Effector memory CD8-positive, alpha-beta T cell (primary cell): ENCODE results near the gene WWOX.

Experiments used
- ATAC-seq: fragments of 150-1000 bp; cut with Tn5 transposase; replicated peaks from 2 replicates; pipeline ENCODE4 v1.10.0; 2021; ENCODE audit warnings: mild to moderate bottlenecking, moderate library complexity
- DNase-seq, 3 experiments: peaks; one replicate each; pipeline ENCODE4 v3.0.0; 2021
- H3K27ac Mint-ChIP-seq, 2 donors: one replicate each; pipeline ENCODE4 v1.8.0; 2022; ENCODE audit warnings: mild to moderate bottlenecking in 2 of 2, mixed read lengths in 2 of 2, moderate library complexity in 2 of 2
- H3K27me3 Mint-ChIP-seq, 2 donors: one replicate each; pipeline ENCODE4 v1.8.0; 2022; ENCODE audit warnings: mixed read lengths in 2 of 2
- H3K36me3 Mint-ChIP-seq: one replicate; pipeline ENCODE4 v1.8.0; 2022; ENCODE audit warnings: mild to moderate bottlenecking, moderate library complexity, mixed read lengths; ENCODE audit not compliant: insufficient read depth
- H3K4me1 Mint-ChIP-seq, 2 donors: one replicate each; pipeline ENCODE4 v1.8.0; 2022; ENCODE audit warnings: low read depth in 2 of 2, mixed read lengths in 2 of 2
- H3K4me3 Mint-ChIP-seq, 2 donors: one replicate each; pipeline ENCODE4 v1.8.0; 2022; ENCODE audit warnings: mild to moderate bottlenecking in 2 of 2, mixed read lengths in 2 of 2, moderate library complexity in 2 of 2
- H3K9me3 Mint-ChIP-seq, 2 donors: one replicate each; pipeline ENCODE4 v1.8.0; 2022; ENCODE audit warnings: mixed read lengths in 2 of 2

WWOX gene

GRCh38 chr16:78628461-78629045 is 529.1 kb downstream of the WWOX start:
- no peaks in the 10 kb centered on the region for H3K27me3 Mint-ChIP-seq
- no peaks in the 10 kb centered on the region for H3K36me3 Mint-ChIP-seq
- no peak for DNase-seq

GRCh38 chr16:78629173-78629572 is 529.7 kb downstream of the WWOX start:
- ATAC-seq (no peak), DNase-seq (no peak)
- no peaks in the 10 kb centered on the region for H3K36me3 Mint-ChIP-seq
- H3K4me1 Mint-ChIP-seq: no peaks in the 10 kb centered on the region
- no peak overlapping the region for H3K4me3 Mint-ChIP-seq
- no peaks in the 10 kb centered on the region for H3K27me3 Mint-ChIP-seq
- H3K27ac Mint-ChIP-seq: no peak overlapping the region
- peaks cover 0 to 11% of the 10 kb centered on the region in 2 donors for H3K9me3 Mint-ChIP-seq

More at GRCh38 chr16:78628461-78629045, 529.1 kb downstream of the WWOX start:
- H3K4me1 Mint-ChIP-seq: no peaks in the 10 kb centered on the region
- H3K9me3 Mint-ChIP-seq: peaks cover 0 to 11% of the 10 kb centered on the region in 2 donors
- H3K4me3 Mint-ChIP-seq: no peak overlapping the region
- no peak for ATAC-seq
- H3K27ac Mint-ChIP-seq: no peak overlapping the region

DNA sequence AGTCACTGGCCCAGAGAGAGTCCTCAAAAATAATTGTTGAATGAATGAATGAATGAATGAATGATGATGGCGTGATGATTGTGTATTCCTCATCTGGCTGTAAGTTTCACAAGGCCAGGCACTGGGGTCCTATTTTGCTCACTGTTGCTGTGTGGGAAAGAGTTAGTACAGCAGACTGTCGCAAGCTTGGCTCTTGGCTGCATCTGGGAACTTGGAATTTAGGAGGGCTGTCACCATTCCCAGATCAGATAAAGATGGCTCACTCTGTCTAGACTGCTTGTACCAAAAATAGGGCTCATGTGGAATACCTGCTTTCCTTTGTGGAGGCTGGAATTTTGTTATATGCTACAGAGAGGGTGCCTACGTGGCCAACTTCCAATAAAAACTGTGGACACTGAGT is 530.6 kb downstream of the WWOX start:
- ATAC-seq (no peak), DNase-seq (no peak)
- no peaks in the 10 kb centered on the region for H3K4me1 Mint-ChIP-seq
- peaks cover 0 to 11% of the 10 kb centered on the region in 2 donors for H3K9me3 Mint-ChIP-seq
- H3K36me3 Mint-ChIP-seq: no peaks in the 10 kb centered on the region
- H3K27ac Mint-ChIP-seq: no peak overlapping the region
- H3K4me3 Mint-ChIP-seq: no peak overlapping the region
- no peaks in the 10 kb centered on the region for H3K27me3 Mint-ChIP-seq

- H3K4me3 Mint-ChIP-seq: no peak overlapping the region
- no peak overlapping the region for H3K27ac Mint-ChIP-seq
- no peaks in the 10 kb centered on the region for H3K4me1 Mint-ChIP-seq
- H3K27me3 Mint-ChIP-seq: no peaks in the 10 kb centered on the region
- H3K9me3 Mint-ChIP-seq: peaks cover 0 to 11% of the 10 kb centered on the region in 2 donors
- ATAC-seq (no peak), DNase-seq (no peak)
- no peaks in the 10 kb centered on the region for H3K36me3 Mint-ChIP-seq
Observed at GRCh38 chr16:78633551-78633950, 534.1 kb downstream of the WWOX start.

DNA sequence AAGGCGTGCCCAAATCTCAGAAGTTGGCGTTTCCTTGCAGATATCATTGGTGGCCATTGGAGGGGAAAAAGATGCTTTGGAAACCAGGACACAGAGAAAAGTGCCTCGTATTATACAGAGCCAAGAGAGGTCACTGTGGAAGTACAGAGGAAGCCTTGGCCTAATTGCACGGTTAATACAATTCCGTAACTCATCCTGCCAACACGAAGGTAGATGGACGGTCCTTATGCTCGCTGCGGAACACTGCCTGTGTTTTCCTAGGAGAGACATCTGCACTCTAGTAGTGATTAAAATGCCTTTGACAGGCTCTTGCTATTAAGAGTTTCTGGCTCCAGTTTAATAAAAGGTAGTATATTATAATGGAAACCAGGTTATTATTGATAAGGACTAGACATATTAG is 536.4 kb downstream of the WWOX start:
- Mint-ChIP-seq H3K4me1 (no peaks in the 10 kb centered on the region), H3K9me3 (no peaks in the 10 kb centered on the region), H3K27ac (no peak overlapping the region), H3K27me3 (peaks cover 11 to 15% of the 10 kb centered on the region in 2 donors), H3K4me3 (no peak overlapping the region), H3K36me3 (no peaks in the 10 kb centered on the region)
- DNase-seq (no peak), ATAC-seq (no peak)

GRCh38 chr16:78638371-78638770 is 538.9 kb downstream of the WWOX start:
- H3K4me3 Mint-ChIP-seq: no peak overlapping the region
- DNase-seq: no peak
- no peak for ATAC-seq
- no peak overlapping the region for H3K27ac Mint-ChIP-seq
- no peaks in the 10 kb centered on the region for H3K36me3 Mint-ChIP-seq
- peaks cover 11 to 26% of the 10 kb centered on the region in 2 donors for H3K27me3 Mint-ChIP-seq
- no peaks in the 10 kb centered on the region for H3K9me3 Mint-ChIP-seq
- H3K4me1 Mint-ChIP-seq: no peaks in the 10 kb centered on the region

DNA sequence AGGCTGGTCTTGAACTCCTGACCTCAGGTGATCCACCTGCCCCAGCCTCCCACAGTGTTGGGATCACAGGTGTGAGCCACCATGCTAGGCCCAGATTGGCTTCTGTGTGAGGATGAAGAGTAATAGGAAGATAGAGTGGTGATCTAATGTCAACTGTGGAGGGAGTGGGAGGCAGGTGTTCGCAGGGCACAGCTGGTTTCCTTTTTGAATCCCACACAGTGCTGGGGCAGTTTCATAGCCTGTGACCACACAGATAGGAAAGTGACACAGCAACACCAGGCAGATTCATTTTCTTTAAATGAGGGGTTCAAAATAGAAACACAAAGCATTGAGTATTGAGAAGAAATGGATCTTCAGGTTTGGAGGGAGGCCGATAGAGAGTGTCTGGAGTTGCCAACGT is 540.3 kb downstream of the WWOX start:
- H3K36me3 Mint-ChIP-seq: no peaks in the 10 kb centered on the region
- no peak overlapping the region for H3K4me3 Mint-ChIP-seq
- H3K9me3 Mint-ChIP-seq: no peaks in the 10 kb centered on the region
- DNase-seq: no peak
- no peak overlapping the region for H3K27ac Mint-ChIP-seq
- no peaks in the 10 kb centered on the region for H3K4me1 Mint-ChIP-seq
- peaks cover 11 to 26% of the 10 kb centered on the region in 2 donors for H3K27me3 Mint-ChIP-seq
- no peak for ATAC-seq

DNA sequence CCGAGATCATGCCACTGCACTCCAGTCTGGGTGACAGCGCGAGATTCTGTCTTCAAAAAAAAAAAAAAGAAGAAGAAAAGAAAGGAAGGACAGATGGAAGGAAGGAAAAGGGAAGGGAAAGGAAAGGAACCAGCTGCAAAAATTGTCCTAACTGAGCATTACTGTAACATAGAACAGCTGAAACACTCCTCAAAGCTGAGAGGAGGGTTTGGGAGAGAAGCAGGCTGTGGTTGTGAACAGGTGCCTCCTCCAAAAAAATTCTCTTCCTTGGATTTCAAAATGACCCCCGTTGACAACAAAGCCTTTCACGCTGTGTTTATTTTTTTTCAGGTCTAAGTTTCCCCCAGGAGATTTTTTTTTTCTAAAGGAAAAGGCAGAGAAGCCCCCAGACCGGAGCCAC is 541.4 kb downstream of the WWOX start:
- peaks cover 11 to 26% of the 10 kb centered on the region in 2 donors for H3K27me3 Mint-ChIP-seq
- H3K4me3 Mint-ChIP-seq: no peak overlapping the region
- DNase-seq: no peak
- no peak for ATAC-seq
- H3K27ac Mint-ChIP-seq: peak overlapping the region in 1 of 2 donors; percentile 51
- no peaks in the 10 kb centered on the region for H3K4me1 Mint-ChIP-seq
- no peaks in the 10 kb centered on the region for H3K9me3 Mint-ChIP-seq
- H3K36me3 Mint-ChIP-seq: no peaks in the 10 kb centered on the region

DNA sequence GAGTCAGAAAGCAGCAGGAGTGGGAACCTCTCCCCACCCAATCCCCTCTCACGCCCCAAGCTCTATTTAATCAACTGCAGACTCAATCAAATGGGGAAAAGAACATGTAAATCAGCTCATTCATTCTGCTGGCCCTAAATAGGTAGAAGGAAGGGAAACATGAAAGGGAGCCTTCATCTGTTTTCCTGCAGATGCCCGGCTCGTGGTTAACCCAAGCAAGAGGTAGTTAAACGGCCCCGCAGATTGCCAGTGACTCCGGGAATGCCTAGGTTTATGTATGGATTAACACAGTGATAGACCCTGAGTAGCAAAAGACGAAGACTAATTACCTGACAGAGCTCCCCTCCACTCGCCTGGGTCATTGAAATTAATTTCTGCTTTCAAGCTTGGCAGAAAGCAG is 542.0 kb downstream of the WWOX start:
- Mint-ChIP-seq H3K4me3 (no peak overlapping the region), H3K36me3 (no peaks in the 10 kb centered on the region), H3K27ac (no peak overlapping the region), H3K9me3 (no peaks in the 10 kb centered on the region), H3K27me3 (peaks cover 11 to 26% of the 10 kb centered on the region in 2 donors), H3K4me1 (no peaks in the 10 kb centered on the region)
- ATAC-seq (no peak), DNase-seq (no peak)

DNA sequence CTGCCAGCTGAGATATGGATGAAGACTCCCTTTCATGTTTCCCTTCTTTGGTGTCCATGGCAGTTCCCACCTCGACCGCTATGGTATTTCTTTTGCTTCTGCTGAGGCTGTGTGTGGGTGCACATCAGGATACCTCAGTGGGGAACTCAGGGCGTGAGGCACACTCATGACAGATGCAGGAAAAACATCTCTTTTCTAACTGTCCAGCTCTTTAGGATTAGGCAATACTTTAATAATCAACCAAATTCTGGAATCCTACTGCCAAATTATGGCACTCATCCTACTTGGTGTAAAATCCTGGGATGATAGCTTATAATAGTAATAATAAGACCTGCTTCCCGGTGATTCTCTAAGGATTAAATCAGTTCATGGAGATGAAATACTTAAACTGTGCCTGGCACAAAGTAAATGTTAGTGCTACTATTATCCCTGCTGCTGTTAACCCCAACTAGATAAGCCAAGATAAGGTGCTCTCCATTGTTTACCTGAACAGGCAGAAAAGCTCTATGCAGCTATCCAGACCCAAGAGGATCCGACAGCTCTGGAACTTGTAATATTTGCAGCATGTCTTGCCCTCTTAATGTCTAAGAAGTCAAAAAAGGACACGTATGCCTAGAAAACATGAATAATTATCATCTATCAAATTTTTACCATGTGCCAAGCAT is 543.3 kb downstream of the WWOX start:
- H3K36me3 Mint-ChIP-seq: no peaks in the 10 kb centered on the region
- H3K4me3 Mint-ChIP-seq: no peak overlapping the region
- DNase-seq (no peak), ATAC-seq (no peak)
- no peak overlapping the region for H3K27ac Mint-ChIP-seq
- no peaks in the 10 kb centered on the region for H3K9me3 Mint-ChIP-seq
- no peaks in the 10 kb centered on the region for H3K4me1 Mint-ChIP-seq
- peaks cover 11 to 26% of the 10 kb centered on the region in 2 donors for H3K27me3 Mint-ChIP-seq

GRCh38 chr16:78645657-78646056 is 546.2 kb downstream of the WWOX start:
- H3K4me3 Mint-ChIP-seq: no peak overlapping the region
- no peak for ATAC-seq

GRCh38 chr16:78647019-78647418 is 547.6 kb downstream of the WWOX start:
- Mint-ChIP-seq H3K4me1 (no peaks in the 10 kb centered on the region), H3K36me3 (no peaks in the 10 kb centered on the region), H3K27me3 (peaks cover 0 to under 1% of the 10 kb centered on the region in 2 donors), H3K4me3 (no peak overlapping the region), H3K27ac (no peak overlapping the region), H3K9me3 (no peaks in the 10 kb centered on the region)
- ATAC-seq (no peak), DNase-seq (no peak)

More at GRCh38 chr16:78645657-78646056, 546.2 kb downstream of the WWOX start:
- no peaks in the 10 kb centered on the region for H3K4me1 Mint-ChIP-seq
- no peaks in the 10 kb centered on the region for H3K9me3 Mint-ChIP-seq
- peaks cover 0 to 10% of the 10 kb centered on the region in 2 donors for H3K27me3 Mint-ChIP-seq
- H3K36me3 Mint-ChIP-seq: no peaks in the 10 kb centered on the region
- no peak overlapping the region for H3K27ac Mint-ChIP-seq
- no peak for DNase-seq

DNA sequence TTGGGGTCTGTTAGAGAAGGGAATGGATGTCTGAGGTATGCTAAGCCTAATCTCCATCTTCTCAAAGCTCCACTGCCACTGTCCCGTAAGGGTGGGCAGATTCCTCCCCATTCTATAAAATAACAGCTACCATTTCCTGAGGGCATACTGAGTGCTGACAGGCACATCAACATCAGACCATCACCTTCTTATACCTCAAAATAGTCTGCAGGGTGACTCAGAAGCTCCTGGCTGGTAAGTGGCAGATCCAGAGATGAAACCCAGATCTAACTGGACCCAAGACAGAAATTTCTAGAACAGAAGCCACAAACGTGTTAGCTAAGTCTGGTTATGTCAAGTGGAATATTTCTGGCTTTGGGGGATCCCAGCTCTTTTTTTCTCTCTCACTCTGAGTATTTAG is 548.0 kb downstream of the WWOX start:
- Mint-ChIP-seq H3K36me3 (no peaks in the 10 kb centered on the region), H3K4me3 (no peak overlapping the region), H3K27ac (no peak overlapping the region), H3K27me3 (no peaks in the 10 kb centered on the region), H3K4me1 (no peaks in the 10 kb centered on the region), H3K9me3 (no peaks in the 10 kb centered on the region)
- DNase-seq (no peak), ATAC-seq (no peak)

DNA sequence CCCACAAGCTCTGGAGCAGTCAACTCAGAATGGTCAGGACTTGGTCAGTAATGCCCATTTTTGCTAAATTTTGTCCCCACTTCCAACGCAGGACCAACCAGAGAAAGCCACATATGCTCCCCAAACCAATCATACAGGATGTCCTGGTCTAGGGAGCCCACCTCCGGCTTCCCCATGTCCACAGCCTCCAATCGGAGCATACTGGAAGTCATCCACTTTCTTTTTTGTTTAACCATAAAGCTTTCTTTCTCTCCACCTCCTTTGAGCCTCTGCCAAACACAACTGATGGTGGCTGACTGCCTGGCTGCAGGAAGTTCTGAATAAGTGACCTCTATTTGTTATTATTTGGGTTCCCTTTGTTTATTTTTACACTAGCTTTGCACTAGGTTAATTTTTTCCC is 549.1 kb downstream of the WWOX start:
- Mint-ChIP-seq H3K36me3 (no peaks in the 10 kb centered on the region), H3K9me3 (no peaks in the 10 kb centered on the region), H3K27me3 (no peaks in the 10 kb centered on the region), H3K4me3 (no peak overlapping the region), H3K4me1 (no peaks in the 10 kb centered on the region), H3K27ac (no peak overlapping the region)
- DNase-seq (no peak), ATAC-seq (no peak)
